HEK293T (cell line): Measurements from ENCODE around the gene GJB2.

ENCODE experiments used
- CTCF ChIA-PET: fragments of 350-600 bp; formaldehyde crosslinking; extraction: SDS; loops from one replicate; lab custom pipeline; 2021; ENCODE audit warnings: antibody characterized with exemption, inconsistent platforms; lab: Yijun Ruan, JAX
- POLR2A ChIA-PET: fragments of 350-600 bp; formaldehyde crosslinking; extraction: SDS; loops from one replicate; lab custom pipeline; 2020; ENCODE audit warnings: antibody characterized with exemption, inconsistent platforms; lab: Yijun Ruan, JAX
- DNase-seq: peaks from one replicate; pipeline ENCODE4 v3.0.0; 2012; ENCODE audit warnings: mixed read lengths; ENCODE audit errors: extremely low spot score
- ARNT ChIP-seq: fragments of 450-650 bp; IDR thresholded peaks from 2 replicates; pipeline ENCODE4 v1.6.1; 2017; ENCODE audit warnings: mild to moderate bottlenecking
- BHLHE40 ChIP-seq: fragments of 450-650 bp; IDR thresholded peaks from 2 replicates; pipeline ENCODE4 v1.6.1; 2016; ENCODE audit warnings: mild to moderate bottlenecking, moderate library complexity, borderline replicate concordance
- CTBP1 ChIP-seq: fragments of 450-650 bp; IDR thresholded peaks from 2 replicates; pipeline ENCODE4 v1.6.1; 2016; ENCODE audit warnings: borderline replicate concordance
- ELF4 ChIP-seq: fragments of 450-650 bp; IDR thresholded peaks from 2 replicates; pipeline ENCODE4 v1.6.1; 2017; ENCODE audit warnings: antibody characterized with exemption
- FOXA1 ChIP-seq: fragments of 450-650 bp; IDR thresholded peaks from 2 replicates; pipeline ENCODE4 v1.6.1; 2016; ENCODE audit warnings: mild to moderate bottlenecking
- FOXK2 ChIP-seq: fragments of 450-650 bp; IDR thresholded peaks from 2 replicates; pipeline ENCODE4 v1.6.1; 2016; ENCODE audit warnings: mild to moderate bottlenecking
- FOXM1 ChIP-seq: fragments of 450-650 bp; IDR thresholded peaks from 2 replicates; pipeline ENCODE4 v1.6.1; 2017; ENCODE audit warnings: mild to moderate bottlenecking, borderline replicate concordance
- HDGF ChIP-seq: fragments of 450-650 bp; IDR thresholded peaks from 2 replicates; pipeline ENCODE4 v1.6.1; 2017; ENCODE audit warnings: antibody characterized with exemption, borderline replicate concordance
- L3MBTL2 ChIP-seq: fragments of 450-650 bp; conservative IDR thresholded peaks from 2 replicates; pipeline ENCODE4 v1.6.1; 2016; ENCODE audit warnings: mild to moderate bottlenecking
- LEF1 ChIP-seq: fragments of 450-650 bp; IDR thresholded peaks from 2 replicates; pipeline ENCODE4 v1.6.1; 2017; ENCODE audit warnings: mild to moderate bottlenecking, borderline replicate concordance
- NFRKB ChIP-seq: fragments of 450-650 bp; IDR thresholded peaks from 2 replicates; pipeline ENCODE4 v1.6.1; 2016; ENCODE audit warnings: mild to moderate bottlenecking, moderate library complexity
- PKNOX1 ChIP-seq: fragments of 450-650 bp; IDR thresholded peaks from 2 replicates; pipeline ENCODE4 v1.6.1; 2016
- SP1 ChIP-seq: fragments of 450-650 bp; IDR thresholded peaks from 2 replicates; pipeline ENCODE4 v1.6.1; 2017
- SUZ12 ChIP-seq: fragments of 450-650 bp; IDR thresholded peaks from 2 replicates; pipeline ENCODE4 v1.6.1; 2016; ENCODE audit warnings: mild to moderate bottlenecking
- TARDBP ChIP-seq: fragments of 450-650 bp; IDR thresholded peaks from 2 replicates; pipeline ENCODE4 v1.6.1; 2016
- ZNF384 ChIP-seq: fragments of 450-650 bp; IDR thresholded peaks from 2 replicates; pipeline ENCODE4 v1.6.1; 2016

Gene GJB2

GRCh38 chr13:20145521-20145920 is 47.2 kb downstream of the GJB2 start:
- no peak for TF ChIP-seq HDGF
- no peak for TF ChIP-seq PKNOX1
- TF ChIP-seq LEF1, result no peak
- TF ChIP-seq ARNT, result no peak
- TF ChIP-seq SP1, result no peak
- TF ChIP-seq SUZ12, result no peak
- TF ChIP-seq ELF4, result no peak
- no peak for TF ChIP-seq ZNF384
- TF ChIP-seq BHLHE40, result no peak
- no peak for TF ChIP-seq FOXM1
- no peak for TF ChIP-seq FOXA1
- no peak for TF ChIP-seq CTBP1
- no peak for TF ChIP-seq FOXK2
- no peak for TF ChIP-seq NFRKB
- no peak for TF ChIP-seq L3MBTL2
- TF ChIP-seq TARDBP, result no peak
- DNase-seq, result no peak
- ChIA-PET POLR2A (no interaction called here), CTCF (no interaction called here)

- no peak for DNase-seq
- ChIA-PET POLR2A (interaction anchor here (2.4 kb wide), 1 partner anchor 16 kb away, joined by 10 read pairs; no protein-coding TSS in a partner anchor), CTCF (no interaction called here)
- TF ChIP-seq FOXA1, result no peak
- TF ChIP-seq PKNOX1, result no peak
- no peak for TF ChIP-seq LEF1
- TF ChIP-seq ARNT, result no peak
- no peak for TF ChIP-seq SUZ12
- TF ChIP-seq L3MBTL2, result no peak
- TF ChIP-seq BHLHE40, result no peak
- no peak for TF ChIP-seq NFRKB
- TF ChIP-seq ELF4, result no peak
- TF ChIP-seq FOXK2, result no peak
- no peak for TF ChIP-seq CTBP1
Observed at GRCh38 chr13:20144141-20144850, 48.4 kb downstream of the GJB2 start.

- no peak for DNase-seq
- ChIA-PET CTCF (no interaction called here), POLR2A (interaction anchor here (2.4 kb wide), 1 partner anchor 15 kb away, joined by 10 read pairs; no protein-coding TSS in a partner anchor)
- TF ChIP-seq PKNOX1, result no peak
- TF ChIP-seq FOXM1, result no peak
- TF ChIP-seq BHLHE40, result no peak
- no peak for TF ChIP-seq HDGF
- no peak for TF ChIP-seq ZNF384
- TF ChIP-seq FOXK2, result no peak
- no peak for TF ChIP-seq NFRKB
- no peak for TF ChIP-seq ELF4
- TF ChIP-seq FOXA1, result no peak
Observed at GRCh38 chr13:20142927-20143480, 49.7 kb downstream of the GJB2 start.

- ChIA-PET CTCF (interaction anchor here (0.9 kb wide), 1 partner anchor 14 kb away, joined by 4 read pairs; no protein-coding TSS in a partner anchor), POLR2A (interaction anchor here (1.0 to 2.6 kb wide), 4 partner anchors 14 to 23 kb away, joined by 3 to 20 read pairs (median 8); no protein-coding TSS in a partner anchor)
- no peak for TF ChIP-seq FOXM1
- DNase-seq, result no peak
Observed at GRCh38 chr13:20142023-20142926, 50.5 kb downstream of the GJB2 start.

GRCh38 chr13:20141238-20142022 is 51.3 kb downstream of the GJB2 start:
- ChIA-PET POLR2A (interaction anchor here (1.0 to 2.6 kb wide), 3 partner anchors 14 to 22 kb away, joined by 3 to 20 read pairs (median 5); no protein-coding TSS in a partner anchor), CTCF (interaction anchor here (0.9 kb wide), 1 partner anchor 13 kb away, joined by 4 read pairs; no protein-coding TSS in a partner anchor)
- DNase-seq, result peak; percentile 34
- TF ChIP-seq NFRKB (no peak), SP1 (no peak), PKNOX1 (peak; percentile 68; the same call in 1 of the 2 replicates), CTBP1 (no peak)
